HG03025 (cell line): ENCODE data around the gene SNTA1.
"Not testable (repeated sequence)": the region's sequence is repeated elsewhere in the genome, so short reads cannot be mapped to it uniquely, and the experiment has no call there.

ENCODE experiments used
- ATAC-seq: cut with Tn5 transposase; IDR thresholded peaks from one replicate; pipeline ENCODE4 v1.9.1; 2021; ENCODE audit warnings: mild to moderate bottlenecking, moderate library complexity; ENCODE audit not compliant: unreplicated experiment, low FRiP score

SNTA1 gene

DNA sequence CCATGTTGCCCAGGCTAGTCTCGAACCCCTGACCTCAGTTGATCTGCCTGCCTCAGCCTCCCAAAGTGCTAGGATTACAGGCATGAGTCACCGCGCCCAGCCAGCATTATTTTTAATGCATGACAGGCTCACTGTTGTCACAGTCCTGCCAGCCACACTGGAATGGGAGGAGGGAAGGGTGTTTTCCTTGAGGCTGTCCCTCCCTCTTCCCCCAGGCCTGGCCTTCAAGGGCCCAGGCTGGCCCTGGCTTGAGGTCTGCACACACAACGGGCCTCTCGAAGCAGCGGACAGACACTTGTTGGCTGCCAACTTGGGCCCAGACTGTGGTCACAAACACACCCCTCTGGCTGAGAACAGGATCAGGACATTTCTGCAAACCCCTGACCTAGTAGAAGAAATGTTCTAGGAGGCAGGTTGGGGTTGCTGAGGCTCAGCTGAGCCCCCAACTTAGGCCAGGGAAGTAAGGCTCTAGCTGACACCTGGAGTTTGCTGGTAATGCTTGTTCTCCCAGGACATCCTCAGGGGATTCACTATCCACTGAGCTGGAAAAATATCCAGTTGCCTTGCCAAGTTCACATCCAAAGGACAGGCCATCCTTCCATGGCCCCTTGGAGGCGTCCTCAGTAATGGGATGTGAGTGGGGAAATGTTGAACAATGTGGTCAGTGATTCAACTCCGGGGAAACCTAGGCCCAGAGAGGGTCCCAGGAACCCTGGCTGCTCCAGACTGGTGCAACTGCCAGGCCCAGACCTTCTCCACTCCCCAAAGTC is 9.9 kb downstream of the SNTA1 start:
- ATAC-seq = no peak

DNA sequence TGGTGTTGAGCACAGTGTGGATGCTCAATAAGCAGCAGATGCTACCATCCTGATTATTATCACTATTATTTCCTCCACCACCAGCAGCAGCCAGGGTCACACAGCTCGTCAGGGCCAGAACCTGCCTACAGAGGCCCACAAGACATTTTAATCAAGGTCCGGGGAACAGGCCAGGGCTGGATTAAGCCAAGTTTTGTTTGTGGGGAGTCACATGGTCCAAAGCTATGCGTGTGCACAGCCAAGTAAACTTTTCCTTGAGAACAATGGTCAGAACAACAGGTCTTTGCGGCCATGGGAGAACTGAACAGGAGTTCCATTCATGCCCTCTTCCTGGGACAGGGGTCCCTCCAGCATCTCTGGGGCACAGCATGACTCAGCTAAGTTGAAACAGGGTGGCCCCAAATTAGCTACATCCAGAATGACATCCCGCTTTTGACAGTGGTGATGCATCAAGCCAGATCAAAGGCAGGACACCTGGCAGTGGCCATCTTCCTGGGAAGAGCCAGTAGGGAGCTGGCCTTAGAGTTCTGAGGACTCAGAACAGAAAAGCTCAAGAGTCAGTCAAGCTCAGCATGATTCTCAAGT is 11.7 kb downstream of the SNTA1 start:
- ATAC-seq = no peak

DNA sequence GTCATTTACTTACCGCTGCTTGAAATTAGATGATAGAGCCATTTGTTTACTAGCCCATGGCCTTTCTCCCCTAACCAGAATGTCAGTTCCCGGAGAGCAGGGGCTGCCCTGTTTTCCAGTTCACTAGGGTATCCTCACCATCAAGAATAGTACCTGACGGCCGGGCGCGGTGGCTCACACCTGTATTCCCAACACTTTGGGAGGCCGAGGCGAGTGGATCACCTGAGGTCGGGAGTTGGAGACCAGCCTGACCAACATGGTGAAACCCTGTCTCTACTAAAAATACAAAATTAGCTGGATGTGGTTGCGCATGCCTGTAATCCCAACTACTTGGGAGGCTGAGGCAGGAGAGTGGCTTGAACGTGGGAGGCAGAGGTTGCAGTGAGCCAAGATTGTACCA is 19.7 kb downstream of the SNTA1 start:
- ATAC-seq = not testable (repeated sequence)

DNA sequence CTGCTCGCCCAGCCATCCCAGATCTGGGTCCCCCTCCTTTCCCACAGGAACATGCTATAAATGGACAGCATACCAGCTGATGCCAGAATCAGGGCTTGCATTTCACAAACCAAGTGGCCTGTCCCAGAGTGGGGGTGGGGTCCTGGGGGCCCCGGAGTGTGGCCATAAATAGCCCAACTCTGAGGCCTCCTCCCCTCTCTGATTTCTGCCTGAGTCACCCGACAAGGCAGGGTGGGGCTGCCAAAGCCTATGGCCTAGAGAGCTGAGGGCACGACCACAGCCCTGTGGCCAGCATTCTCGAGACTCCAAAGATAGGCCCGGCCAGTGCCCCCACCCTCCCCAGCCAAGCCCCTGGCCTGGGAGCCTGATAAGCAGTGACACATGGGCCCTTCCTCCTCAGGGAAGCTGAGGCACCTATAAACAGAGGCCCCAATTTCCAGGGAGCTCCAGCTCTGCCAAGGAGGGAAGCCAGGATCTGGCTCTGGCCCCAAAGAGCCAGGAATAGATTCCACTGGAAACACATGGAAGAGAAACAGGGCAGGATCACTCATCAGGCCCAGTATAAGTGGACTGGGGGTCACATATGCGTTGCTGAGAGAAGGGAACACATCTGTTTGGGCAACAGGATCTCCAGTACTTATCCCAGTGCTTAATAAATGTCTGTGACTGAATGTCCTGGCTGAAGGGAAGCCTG is 20.3 kb downstream of the SNTA1 start:
- no peak for ATAC-seq

DNA sequence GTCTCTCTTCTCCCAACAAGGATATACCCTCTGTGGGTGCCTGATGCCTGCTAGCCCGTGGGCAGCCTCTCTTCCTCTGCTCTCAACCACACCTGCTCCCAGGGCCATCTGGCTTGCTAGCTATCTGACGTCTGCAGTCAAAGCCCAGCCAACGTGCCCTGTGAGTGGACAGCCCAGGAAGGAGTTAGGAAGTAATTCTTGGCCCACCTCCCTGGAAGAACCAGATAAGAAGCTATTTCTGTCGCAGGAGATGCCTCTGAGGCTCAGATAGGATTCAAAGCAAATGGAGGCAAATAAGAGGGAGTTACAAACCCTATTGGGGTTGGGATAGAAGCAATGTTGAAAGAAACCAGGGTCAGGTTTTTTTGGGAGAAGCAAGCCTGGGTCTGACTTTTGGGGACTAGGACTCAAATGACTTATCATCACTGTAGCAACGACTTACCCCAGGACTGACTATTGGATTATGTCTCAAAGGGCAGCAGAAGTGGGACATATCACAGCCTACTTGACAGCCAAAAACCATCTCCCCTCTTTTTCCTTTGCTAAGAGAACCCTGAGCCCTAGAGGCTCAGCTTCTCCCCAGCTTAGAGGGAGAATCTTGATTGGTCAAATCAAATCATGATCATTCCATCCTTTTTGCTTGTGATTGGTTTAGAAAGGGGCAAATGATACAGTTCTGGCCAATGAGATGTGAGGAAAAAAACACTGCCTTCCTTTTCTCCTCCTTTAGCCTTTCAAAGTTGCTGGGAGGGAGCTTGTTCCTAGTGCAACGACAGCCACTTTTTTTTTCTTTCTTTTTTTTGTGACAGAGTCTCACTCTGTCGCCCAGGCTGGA is 24.2 kb downstream of the SNTA1 start:
- ATAC-seq = no peak

DNA sequence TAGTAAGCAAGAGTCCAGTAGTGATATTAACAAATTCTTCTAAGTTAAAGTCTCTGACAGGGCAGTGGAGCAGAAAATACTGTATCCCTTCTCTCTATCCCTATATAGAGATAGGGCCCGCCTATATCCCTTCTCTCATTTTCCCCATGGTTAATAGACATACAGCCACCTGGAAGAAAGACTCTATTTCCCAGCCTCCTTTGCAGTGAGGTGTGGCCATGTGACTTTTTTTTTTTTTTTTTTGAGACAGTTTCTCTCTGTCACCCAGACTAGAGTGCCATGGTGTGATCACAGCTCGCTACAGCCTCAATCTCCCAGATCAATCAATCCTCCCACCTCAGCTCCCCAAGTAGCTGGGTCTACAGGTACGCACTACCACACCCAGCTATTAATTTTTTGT is 25.5 kb downstream of the SNTA1 start:
- ATAC-seq = no peak

DNA sequence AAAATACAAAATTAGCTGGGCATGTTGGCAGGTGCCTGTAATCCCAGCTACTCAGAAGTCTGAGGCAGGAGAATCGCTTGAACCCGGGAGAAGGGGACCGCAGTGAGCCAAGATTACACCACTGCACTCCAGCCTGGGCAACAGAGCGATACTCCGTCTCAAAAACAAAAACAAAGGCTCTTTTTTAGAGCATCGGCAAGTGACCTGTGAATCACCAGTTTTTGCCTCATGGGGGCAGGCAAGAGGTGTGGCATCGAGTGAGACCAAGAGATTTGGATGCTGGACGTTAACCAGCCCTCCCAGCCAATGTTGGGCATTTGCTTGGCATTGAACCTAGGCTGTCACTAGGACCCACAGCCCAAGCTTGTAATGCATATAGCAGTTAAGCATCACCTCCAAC is 27.6 kb downstream of the SNTA1 start:
- ATAC-seq = no peak

DNA sequence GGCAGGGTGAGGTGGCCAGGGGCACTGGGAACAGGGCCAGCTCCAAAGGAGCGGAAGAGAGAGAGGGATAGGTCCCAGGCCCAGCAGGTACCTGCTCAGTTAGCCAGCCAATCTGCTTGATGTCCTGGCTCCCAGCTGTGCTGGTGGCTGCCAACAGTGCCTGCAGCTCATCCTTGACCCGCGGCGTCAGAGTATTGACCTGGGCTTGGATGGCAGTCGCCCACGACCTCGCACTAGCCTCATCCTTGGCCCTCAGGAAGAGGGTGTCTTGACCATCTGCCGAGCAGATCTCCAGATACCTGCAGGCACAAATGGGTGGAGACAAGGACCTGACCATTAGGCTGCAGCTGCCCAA is 31.1 kb downstream of the SNTA1 start:
- no peak for ATAC-seq

DNA sequence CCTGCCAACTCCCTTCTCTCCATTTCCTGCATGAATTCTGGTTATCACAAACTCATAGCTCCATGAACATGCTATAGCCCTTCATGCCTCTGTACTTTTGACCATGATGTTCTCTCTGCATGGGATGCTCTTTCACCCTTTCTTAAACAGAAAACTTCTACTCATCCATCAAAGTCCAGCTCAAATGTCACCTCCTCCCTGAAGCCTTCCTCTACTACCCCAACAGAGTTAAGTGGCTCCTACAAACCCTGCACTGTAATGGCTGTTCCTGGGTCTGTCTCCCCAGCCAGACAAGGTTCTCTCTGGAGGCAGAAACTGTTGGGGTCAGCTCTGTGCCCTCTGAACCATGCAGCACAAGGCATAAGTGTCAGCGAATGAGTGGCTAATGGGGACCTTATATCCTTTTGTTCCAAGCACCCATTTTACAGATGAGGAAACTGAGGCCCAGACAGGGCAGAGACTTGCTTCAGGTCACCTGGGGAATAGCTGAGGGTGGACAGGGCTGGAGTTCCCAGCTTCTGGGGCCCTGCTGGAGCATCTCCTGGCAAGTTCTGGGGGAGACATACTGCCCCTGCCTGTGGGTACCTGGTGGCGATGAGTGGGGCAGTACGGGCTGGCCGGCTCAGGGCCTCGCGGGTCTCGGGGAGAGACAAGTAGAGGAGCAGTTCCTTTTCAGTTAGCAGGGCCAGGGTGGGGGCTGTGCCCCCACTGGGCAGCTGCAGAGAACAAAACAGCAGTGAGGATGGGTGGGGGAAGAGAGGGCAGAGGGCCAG is 31.7 kb downstream of the SNTA1 start:
- ATAC-seq = no peak

DNA sequence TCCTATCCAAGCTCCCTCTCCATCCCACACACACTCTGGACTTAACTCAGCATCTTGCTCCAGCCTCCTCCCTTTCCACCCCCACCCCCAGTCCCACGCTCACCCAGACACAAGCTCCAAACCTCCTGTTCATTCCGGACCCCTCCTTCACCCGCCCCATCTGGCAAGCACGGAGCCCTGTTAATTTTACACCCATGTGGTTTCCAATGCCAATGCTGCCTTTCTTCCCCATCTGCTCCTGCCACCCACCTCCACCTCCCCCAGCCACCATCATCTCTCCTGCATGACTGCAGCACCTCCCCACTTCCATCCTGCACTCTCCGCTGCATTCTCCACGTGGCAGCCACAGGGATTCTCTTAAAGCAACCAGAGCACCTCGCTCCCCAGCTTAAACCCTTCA is 32.3 kb downstream of the SNTA1 start:
- ATAC-seq = no peak

DNA sequence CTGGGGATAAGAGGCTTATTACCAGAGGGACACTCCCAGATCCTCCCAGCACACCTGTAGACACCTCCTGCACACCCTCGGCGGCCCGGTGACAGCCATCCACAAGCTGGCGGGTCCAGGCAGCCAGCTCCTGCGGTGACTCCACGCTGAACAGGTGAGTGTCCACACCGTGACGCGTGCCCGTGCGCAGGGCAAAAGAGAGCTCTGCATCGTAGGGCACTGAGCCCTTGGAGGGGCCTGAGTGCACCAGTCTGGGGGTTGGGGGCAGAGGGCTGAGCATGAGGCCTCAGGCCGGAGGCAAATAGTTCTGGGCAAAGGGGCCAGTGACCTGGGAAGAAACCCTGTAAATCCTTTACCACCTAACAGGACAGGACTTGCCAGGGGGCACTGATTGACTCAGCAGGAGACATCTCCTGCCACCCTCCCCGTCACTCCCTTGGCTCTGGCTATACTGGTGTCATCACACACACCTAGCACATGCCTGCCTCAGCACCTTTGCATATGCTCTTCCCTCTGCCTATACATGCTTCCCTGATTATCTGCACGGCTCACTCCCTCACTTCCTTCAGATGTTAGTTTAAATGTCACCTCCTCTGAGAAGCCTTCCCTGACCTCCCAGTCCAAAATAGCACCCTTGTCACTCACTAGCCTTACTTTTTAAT is 33.4 kb downstream of the SNTA1 start:
- no peak for ATAC-seq

DNA sequence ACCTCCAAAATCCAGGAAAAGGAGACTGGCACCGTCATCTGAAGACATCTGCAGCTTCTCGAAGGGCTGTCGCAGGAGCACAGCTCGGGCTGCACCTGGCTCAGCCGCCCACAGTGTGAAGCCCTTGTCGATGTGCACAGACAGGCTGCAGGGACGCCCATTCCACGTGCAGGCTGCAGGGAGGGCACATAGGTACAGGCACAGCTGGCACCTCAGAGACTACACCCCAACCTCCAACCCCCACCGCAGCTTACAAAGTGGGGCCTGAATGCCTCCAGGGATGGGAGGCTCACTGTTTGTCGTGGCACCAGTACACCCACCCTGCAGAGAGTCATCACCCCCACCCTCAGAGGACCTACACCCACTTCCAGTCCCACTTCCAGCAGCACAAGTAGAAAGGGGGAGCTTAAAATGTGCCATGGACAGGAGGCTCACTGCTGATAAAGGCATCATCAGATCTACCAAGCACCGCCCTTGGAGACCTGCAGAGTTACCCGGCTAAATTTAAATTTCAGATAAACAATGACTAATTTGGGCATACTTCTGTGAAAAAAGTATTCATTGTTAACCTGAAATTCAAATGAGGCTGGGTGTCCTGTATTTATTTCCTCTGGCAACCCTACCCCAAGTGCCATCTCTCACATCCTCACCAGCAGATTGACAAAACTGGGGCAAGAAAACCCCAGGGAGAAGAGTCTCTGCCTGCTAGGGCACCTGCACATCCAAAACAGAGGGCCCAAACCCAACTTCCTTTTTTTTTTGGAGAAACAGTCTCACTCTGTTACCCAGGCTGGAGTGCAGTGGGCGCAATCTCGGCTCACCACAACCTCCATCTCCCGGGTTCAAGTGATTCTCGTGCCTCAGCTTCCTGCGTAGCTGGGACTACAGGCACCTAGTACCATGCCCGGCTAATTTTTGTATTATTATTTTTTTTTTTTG is 34.6 kb downstream of the SNTA1 start:
- ATAC-seq = no peak

DNA sequence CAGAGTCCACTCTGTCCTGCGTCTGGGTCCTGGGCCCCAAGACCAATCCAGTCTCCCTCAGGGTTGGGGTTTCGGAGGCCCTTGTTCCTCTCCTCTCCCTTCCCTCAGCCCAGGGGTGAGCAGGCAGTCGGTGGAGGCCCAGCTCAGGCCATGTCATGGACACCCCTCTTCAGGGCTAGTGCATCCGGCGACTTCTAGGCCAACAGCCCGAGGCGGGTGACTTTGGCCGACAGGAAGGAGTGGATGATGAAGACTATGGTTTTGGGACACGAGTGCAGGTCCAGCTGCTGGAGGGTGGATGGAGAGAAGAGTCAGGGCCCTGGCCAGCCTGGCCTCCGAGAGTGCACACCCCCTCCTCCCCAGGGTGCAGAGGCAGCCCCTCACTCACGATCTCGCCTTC is 35.2 kb downstream of the SNTA1 start:
- no peak for ATAC-seq

DNA sequence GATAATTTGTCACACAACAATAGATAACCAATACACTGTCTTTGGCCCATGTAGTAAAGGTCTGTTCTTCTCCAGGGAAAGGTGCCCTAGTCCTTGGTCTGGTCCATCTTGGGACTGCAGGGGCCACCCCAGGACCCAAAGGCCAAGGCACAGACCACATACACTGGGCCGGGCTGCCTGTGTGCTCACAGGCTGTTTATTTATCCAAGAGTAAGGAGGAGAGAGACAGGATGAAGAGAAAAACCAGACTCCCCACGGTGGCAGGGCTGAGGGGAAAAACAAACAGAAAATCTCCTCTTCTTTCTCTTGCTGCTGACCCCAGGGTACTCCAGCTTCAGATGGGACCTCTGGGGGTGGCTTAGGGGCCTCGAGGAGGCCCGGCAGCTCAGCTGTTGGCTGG is 35.8 kb downstream of the SNTA1 start:
- no peak for ATAC-seq

DNA sequence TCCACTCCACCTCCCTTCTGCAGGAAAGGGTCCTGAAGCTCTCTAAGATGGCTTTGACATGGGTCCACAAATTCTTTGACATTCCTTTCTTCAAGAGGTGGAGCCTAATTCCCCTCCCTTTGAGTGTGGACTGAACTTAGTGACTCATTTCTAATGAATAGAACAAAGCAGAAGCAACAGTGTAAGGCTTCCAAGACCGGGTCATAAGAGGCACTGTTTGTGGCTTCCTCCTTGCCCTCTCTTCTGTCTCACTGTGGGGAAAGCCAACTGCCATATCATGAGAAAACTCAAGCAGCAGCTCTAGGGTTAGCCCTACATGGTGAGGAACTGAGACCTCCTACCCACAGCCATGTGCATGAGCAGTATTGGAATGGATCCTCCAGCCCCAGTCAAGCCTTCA is 36.3 kb downstream of the SNTA1 start:
- no peak for ATAC-seq

DNA sequence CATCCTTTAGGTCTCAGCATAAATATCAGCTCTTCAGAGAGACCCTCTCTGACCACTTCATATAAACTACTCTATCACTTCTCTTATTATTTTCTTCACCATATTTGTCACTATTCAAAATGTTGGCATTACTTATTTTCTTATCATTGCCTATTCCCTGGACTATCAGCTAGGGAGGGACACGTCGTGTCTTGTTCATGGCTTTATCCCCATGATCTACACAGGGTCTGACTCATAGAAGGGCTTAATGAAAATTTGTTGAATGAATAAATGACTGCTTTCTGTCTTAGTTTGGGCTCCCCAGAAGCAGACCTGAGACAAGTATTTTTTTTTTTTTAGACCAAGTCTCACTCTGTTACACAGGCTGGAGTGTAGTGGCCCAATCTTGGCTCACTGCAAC is 39.3 kb downstream of the SNTA1 start:
- ATAC-seq = no peak

DNA sequence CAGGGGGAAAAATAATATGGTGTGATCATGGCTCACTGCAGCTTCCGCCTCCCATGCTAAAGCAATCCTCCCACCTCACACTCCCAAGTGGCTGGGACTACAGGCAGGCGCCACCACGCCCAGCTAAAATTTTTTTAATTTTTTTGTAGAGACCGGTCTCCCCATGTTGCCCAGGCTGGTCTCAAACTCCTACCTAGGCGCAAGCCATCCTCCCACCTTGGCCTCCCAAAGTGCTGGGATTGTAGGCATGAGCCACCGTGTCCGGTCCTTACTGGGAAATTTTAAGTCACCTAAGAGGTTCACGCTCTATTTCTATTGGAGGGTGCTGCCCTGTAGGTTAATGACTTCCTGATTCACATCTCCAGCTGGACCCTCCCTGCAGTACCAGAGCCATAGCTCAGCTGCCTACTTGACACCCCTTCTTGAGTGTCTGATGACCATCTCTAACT is 41.6 kb downstream of the SNTA1 start:
- no peak for ATAC-seq

DNA sequence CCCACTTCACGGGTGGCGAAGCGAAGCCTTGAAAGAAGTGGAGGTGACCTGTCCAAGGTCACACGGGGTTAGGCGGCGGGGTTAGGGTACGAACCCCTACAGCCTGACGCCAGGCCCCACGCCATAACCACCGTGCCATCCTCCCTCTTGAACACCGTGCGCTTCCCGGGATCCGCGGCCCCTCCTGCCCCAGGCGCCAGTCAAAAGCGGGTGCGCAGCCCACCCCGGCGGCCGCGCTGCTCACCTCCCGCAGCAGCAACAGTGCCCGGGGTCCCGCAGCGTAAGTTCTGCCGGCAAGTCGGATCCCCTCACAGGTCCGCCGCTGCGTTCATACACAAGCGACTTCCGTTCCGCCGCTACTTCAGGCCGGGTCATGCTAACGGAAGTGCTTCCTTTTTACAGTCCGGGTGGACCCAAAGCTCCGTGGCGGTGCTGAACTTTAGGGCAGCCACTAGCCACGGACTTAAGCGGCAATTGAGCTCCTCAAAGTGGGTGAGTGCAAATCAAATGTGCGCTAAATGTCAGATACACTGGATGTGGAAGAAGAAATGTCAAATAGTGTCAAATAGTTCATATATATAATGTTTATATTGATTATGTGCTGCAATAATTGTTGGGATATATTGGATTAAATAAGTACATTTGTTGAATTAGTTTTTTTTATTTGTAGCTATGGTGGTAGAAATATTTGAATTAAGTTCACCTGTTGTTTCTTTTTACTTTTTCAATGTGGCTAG is 42.2 kb downstream of the SNTA1 start, which contains the start of gene CDK5RAP1:
TSS of gene CDK5RAP1 (minus strand) at position 336 of the 737 bp plus-strand sequence. CDS start 4,455 bp downstream, outside the sequence.
- peak; percentile 79 for ATAC-seq
